HG02763 (cell line): Measurements from ENCODE around the gene PDE8B.
"Not testable (repeated sequence)": the region's sequence is repeated elsewhere in the genome, so short reads cannot be mapped to it uniquely, and the experiment has no call there.

Experiments
- ATAC-seq: cut with Tn5 transposase; IDR thresholded peaks from one replicate; pipeline ENCODE4 v1.9.1; 2021; ENCODE audit warnings: mild to moderate bottlenecking, moderate library complexity; ENCODE audit not compliant: unreplicated experiment

Gene PDE8B

DNA sequence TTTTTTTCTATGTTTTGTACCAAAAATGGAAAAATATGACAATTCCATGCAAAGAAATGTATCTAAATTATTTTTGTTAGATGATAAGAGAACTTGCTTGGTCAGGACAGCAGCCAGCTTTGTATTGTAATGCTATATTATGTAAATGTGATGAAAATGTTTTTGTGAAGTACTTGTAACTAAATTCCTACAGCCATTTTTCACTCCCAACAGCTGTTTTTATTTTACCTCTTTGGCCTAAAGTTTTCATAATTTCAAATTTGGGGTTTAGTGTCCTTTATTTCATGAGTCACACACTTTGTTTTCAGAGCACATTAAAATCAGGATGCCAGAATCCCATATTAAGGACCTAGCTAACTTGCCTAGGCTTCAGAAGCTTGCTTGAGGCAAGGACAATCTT lies 217.5 kb downstream of the PDE8B start:
- ATAC-seq, result no peak

DNA sequence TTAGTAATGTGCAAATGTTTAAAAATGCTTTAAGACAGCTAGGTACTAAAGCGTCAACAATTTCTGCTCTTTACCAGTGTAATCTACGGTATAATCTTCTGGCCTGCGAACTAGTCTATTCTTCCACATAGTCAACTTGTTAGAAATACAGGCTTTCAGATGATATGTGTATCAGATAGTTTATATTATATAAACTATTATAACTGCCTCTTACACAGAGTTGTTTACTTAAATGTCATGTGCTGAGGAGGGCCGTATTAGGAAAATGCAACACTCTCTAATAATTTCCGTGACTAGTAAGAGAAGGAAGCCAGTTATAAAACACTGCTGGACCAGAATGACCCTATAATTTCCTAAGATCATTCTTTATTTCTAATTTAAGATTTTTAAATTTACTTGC lies 218.0 kb downstream of the PDE8B start:
- no peak for ATAC-seq

DNA sequence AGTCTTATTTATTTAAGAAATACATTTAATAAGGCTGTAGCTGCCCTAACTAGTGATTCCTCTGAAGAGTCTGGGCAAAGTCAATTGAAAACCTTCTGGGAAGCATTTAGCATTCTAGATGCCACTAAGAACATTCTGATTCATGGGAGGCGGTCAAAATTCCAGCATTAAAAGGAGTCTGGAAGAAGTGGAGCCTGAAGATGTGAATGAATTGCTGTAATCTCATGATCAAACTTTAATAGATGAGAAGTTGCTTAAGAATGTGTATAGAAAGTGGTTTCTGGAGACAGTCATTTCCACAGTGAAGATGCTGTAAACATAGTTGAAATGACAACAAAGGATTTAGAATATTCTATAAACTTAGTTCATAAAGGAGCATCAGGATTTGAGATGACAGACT lies 220.2 kb downstream of the PDE8B start:
- ATAC-seq, result no peak

DNA sequence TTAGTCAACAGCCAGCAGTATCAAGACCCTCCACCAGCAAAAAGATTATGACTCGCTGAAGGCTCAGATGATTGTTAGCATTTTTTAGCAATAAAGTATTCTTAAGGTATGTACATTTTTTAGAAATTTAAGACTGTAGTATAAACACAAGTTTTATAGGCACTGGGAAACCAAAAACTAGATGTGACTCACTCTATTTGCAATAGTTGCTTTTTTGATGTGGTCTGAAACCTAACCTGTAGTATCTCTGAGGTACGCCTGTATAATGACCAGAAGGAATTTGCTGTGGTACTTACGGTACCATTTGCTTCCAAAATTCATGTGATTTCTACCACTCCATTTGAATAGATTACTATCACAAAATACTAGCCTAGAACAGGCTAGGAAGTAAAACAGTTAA lies 220.8 kb downstream of the PDE8B start:
- ATAC-seq, result no peak

DNA sequence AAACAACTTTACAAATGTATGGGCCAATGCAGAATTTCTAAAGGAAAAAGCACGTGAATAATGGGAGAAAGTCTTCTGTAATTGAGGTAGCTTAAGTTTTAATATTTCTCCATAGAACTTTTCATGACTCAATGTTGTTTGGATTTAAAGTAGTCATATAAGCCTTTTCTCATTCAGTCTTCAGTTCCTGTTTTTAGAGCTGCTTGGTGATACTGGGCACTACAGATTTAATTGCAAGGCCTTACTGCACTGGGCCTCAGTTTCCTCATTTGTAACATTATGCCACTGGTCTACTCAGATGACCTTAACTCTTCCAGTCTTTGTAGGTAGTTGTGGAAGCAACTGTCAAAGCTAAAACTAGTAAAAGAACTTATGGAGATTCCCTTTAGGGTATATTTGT lies 221.2 kb downstream of the PDE8B start:
- ATAC-seq, result no peak

DNA sequence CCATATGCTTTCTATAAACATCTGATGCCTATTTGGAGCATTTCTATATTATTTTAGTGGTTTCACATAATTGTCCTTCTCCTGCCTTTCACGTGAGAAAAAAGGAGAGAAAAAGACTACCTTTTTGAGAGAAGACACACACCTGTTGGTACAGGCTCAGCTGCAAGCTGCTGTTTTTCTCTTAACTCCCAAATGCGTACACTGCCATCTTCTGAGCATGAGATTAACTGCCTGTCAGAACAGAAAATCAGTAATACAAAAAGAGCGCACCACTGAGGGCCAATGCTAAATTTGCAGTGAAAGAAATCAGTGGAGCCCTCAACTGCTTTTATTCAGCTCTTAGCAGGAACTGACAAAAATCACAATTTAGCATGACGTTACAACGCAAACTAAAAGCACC lies 226.7 kb downstream of the PDE8B start:
- no peak for ATAC-seq

DNA sequence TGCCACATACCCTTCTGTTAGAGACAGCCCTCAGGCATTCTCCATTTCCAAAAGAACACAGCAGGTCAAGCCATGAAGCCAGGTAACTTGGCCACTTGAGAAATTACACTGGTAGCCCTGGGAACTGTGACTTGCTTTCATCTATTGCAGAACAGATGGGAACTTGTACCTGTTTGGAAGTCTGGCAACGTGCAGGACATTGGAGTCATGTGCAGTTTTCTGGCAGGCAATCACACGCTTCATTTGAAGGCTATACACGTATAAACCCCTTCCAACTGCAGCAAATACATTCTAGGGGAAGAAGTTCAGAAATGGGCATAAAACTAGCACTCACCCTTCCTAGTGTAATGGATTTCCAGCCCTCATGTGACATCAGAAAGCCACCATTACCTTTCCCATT lies 227.6 kb downstream of the PDE8B start:
- no peak for ATAC-seq

DNA sequence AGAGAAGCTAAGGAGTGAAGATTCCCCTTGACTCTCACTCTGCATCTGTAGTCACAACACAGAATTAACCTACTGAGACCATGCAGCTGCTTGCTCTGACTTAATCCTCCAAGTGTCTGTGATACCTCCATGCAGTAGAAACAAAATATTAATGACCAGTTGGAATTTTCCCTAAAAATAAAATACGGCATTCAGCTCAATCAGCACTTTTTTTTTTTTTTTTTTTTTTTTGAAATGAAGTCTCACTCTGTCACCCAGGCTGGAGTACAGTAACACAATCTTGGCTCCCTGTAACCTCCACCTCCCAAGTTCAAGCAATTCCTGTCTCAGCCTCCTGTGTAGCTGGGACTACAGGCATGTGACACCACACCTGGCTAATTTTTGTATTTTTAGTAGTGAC lies 233.2 kb downstream of the PDE8B start:
- ATAC-seq, result no peak

DNA sequence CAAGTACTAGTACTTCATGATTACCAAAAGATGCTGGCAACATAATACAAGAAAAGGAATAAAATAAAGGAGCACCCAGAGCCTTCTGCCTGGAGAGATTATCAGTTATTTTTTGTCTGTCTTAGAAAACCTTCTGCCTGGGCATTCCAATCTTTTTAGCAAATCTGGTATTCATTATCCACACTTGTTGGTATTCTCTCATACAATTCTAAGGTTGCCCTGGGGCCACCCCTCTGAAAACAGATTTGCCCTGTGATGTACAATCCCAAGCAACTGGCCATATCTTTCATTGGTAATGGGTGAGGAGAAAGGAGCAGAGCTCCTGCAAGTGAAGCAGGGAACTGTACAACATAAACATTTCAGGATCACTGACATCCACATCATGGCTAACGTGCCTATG lies 233.9 kb downstream of the PDE8B start:
- ATAC-seq, result no peak

DNA sequence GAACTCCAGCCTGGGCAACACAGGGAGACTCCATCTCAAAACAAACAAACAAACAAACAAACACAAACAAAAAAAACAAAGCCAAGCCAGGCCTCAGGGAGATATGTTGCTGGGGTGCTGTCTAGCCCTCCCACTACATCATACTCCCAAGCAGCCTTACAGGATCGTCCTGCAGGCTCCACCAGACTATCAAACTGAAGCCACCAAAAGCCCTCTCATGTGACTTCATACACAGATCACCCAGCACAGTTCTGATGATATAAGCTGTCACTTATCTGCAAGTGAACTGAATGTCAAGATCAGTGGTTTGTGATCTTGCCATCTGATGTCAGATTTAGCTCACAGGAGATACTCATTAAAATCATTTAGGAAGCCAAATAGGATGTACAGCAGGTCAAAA lies 238.4 kb downstream of the PDE8B start:
- no peak for ATAC-seq

DNA sequence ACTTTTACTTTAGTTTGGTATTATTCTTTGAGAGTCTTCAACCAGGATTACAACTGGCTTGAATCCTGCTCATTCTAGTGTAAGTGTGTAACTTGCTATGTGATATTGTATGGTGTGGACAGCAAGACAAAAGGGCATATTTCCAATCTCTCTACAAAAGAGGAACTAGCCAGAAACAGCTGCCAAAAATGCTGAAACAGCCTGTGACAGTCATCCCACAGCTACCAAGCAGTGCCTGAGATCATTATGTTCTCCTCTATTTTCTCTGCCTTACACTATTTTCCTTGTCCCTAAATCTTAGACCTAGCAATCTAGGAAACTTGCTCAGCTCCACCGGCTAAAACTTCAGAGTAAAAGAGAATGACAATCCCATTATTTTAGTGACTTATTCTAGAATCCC lies 238.8 kb downstream of the PDE8B start:
- ATAC-seq, result no peak

DNA sequence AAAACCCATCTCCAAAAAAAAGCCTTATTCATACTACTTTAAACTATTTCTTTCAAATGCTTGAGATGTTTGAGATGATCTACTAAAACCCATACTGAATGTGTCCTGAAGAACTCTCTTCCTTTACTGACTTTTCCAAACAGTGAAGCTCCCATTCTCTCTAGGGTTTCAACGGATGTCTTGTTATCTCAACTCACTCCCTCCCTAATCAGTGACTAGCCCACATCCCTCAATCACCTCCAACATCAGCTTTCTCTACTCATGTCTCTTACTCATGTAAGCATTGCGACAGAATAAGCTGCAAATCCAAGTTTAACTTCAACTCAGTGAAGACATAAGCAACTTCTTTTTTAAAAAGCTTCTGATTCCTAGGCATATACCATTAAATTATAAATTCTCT lies 239.5 kb downstream of the PDE8B start:
- no peak for ATAC-seq

DNA sequence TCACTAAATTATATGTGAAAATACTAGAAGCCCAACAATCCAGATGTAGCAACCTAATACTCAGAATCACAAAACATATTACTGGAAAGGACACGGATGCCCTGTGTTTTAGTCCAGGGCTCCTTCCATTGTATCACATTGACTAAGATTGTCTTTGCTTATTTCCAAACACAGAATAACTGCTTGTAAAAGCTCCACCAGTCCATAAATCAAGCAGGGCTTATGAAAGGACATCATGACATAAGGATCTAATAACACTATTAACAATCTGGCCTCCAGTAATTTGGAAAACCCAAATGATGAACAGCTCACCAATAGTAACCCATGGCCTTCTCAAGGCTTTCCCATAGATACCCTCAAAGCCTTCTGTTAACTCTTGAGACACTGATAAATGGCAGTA lies 241.9 kb downstream of the PDE8B start:
- ATAC-seq, result no peak

DNA sequence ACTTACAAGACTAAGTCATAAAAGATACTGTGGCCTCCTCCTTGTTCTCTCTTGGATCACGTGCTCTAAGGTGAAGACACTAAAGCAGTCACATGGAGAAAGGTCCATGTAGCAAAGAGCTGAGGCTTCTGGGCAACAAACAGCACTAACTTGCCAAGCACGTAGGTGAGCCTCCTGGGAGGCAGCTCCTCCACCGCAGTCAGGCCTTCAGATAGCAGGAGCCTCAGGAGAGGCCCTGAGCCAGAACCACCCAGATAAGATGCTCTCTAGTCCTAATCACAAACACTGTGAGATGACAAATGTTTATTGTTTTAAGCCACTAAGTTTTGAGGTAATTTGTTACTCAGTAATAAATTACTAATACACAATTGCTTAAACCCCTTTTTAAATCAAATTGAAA lies 243.6 kb downstream of the PDE8B start:
- ATAC-seq, result no peak

DNA sequence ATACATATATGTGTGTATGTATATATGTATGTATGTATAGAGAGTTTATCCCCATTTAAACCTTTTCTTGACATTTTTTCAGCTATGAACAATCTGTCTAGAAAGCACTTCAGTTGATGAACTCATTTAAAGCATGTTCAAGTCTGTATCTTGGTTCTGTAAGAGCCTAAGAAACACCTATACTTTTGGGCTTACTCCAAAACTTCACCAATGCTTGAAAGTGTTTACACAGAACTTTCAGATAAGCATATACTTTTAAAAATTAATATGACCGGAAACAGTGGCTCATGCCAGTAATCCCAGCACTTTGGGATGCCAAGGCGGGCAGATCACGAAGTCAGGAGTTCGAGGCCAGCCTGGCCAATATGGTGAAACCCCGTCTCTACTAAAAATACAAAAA lies 250.8 kb downstream of the PDE8B start:
- no peak for ATAC-seq

DNA sequence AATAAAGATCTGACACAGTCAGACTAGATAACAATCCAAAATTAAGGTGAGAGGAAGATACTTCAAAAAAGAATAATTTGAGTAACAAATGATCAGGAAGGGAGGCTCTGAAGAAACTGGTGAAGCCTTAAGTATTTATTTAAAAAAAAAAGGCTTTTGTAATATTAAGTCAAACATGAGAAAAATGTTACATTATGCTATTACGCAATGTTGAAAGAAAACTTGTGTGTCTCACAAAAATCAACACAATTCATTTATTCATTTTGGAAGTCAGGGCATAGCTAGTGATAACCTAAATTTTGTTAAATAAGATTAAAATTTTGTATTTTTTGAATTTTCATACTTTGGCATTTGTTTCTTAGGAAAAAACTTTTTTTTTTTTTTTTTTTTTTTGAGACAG lies 253.4 kb downstream of the PDE8B start:
- ATAC-seq, result no peak

DNA sequence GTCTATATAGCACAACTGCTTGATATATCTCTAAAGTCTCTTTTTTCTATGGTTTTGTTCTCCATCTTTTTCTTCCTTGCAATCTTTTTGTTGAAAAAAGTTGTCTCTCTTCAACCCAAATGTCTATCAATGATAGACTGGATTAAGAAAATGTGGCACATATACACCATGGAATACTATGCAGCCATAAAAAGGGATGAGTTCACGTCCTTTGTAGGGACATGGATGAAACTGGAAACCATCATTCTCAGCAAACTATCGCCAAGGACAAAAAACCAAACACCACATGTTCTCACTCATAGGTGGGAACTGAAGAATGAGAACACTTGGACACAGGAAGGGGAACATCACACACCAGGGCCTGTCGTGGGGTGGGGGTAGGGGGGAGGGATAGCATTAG lies 258.4 kb downstream of the PDE8B start:
- ATAC-seq, result not testable (repeated sequence)

DNA sequence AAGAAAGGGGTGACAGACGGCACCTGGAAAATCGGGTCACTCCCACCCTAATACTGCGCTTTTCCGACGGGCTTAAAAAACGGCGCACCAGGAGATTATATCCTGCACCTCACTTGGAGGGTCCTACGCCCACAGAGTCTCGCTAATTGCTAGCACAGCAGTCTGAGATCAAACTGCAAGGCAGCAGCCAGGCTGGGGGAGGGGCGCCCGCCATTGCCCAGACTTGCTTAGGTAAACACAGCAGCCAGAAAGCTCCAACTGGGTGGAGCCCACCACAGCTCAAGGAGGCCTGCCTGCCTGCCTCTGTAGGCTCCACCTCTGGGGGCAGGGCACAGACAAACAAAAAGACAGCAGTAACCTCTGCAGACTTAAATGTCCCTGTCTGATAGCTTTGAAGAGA lies 264.6 kb downstream of the PDE8B start:
- ATAC-seq, result not testable (repeated sequence)
